H4 (cell line): ENCODE data around the gene TTC28. TPM values are rescaled to one million over a fixed set of nuclear protein-coding genes. Genes with fewer than 3 reads are reported as not detected.
"Not testable (repeated sequence)": the region's sequence is repeated elsewhere in the genome, so short reads cannot be mapped to it uniquely, and the experiment has no call there.

Experiments
- DNase-seq: peaks from one replicate; pipeline ENCODE4 v3.0.0-alpha.2; 2015; ENCODE audit warnings: low spot score
- total RNA-seq: library from RNA; depleted of rRNA; stranded (reverse); fragments of >200 nt; shearing (Covaris generic); gene quantifications from 2 replicates; pipeline ENCODE4 v1.2.3, GENCODE V29; 2014

Gene TTC28
- total RNA-seq, 1 experiment from 2014 or later, result 0.23 TPM

GRCh38 chr22:28488825-28489224 is 190.8 kb downstream of the TTC28 start:
- no peak for DNase-seq

GRCh38 chr22:28484662-28485061 is 195.0 kb downstream of the TTC28 start:
- DNase-seq, result no peak

GRCh38 chr22:28481725-28482124 is 197.9 kb downstream of the TTC28 start:
- no peak for DNase-seq

- no peak for DNase-seq
These were observed 199.5 kb downstream of the TTC28 start for GRCh38 chr22:28480000-28480715.

- DNase-seq, result no peak
These were observed 201.1 kb downstream of the TTC28 start for GRCh38 chr22:28478564-28478963.

- no peak for DNase-seq
These were observed 202.1 kb downstream of the TTC28 start for GRCh38 chr22:28477556-28477955.

- no peak for DNase-seq
These were observed 205.3 kb downstream of the TTC28 start for GRCh38 chr22:28474330-28474729.

- no peak for DNase-seq
These were observed 206.4 kb downstream of the TTC28 start for GRCh38 chr22:28473258-28473657.

GRCh38 chr22:28467055-28467454 is 212.6 kb downstream of the TTC28 start:
- DNase-seq, result not testable (repeated sequence)

- DNase-seq, result no peak
These were observed 213.2 kb downstream of the TTC28 start for GRCh38 chr22:28466399-28466798.

GRCh38 chr22:28465841-28466240 is 213.8 kb downstream of the TTC28 start:
- DNase-seq, result no peak

- DNase-seq, result no peak
These were observed 215.5 kb downstream of the TTC28 start for GRCh38 chr22:28464127-28464526.

- not testable (repeated sequence) for DNase-seq
These were observed 216.2 kb downstream of the TTC28 start for GRCh38 chr22:28463408-28463807.

GRCh38 chr22:28462901-28463300 is 216.7 kb downstream of the TTC28 start:
- no peak for DNase-seq

- DNase-seq, result no peak
These were observed 217.6 kb downstream of the TTC28 start for GRCh38 chr22:28462041-28462440.

- DNase-seq, result no peak
These were observed 225.1 kb downstream of the TTC28 start for GRCh38 chr22:28454431-28455064.

- no peak for DNase-seq
These were observed 229.5 kb downstream of the TTC28 start for GRCh38 chr22:28450109-28450508.

- DNase-seq, result no peak
These were observed 230.6 kb downstream of the TTC28 start for GRCh38 chr22:28449041-28449440.

- DNase-seq, result no peak
These were observed 231.0 kb downstream of the TTC28 start for GRCh38 chr22:28448625-28449024.

- DNase-seq, result no peak
These were observed 235.0 kb downstream of the TTC28 start for GRCh38 chr22:28444659-28445058.

- DNase-seq, result no peak
These were observed 236.1 kb downstream of the TTC28 start for GRCh38 chr22:28443526-28443876.

- DNase-seq, result no peak
These were observed 236.7 kb downstream of the TTC28 start for GRCh38 chr22:28442711-28443525.

- DNase-seq, result no peak
These were observed 237.4 kb downstream of the TTC28 start for GRCh38 chr22:28442264-28442710.
